Measurements from ENCODE around the gene DAND5. TPM values are rescaled to one million over a fixed set of nuclear protein-coding genes. Genes with fewer than 3 reads are reported as not detected.
"Not testable (repeated sequence)": the region's sequence is repeated elsewhere in the genome, so short reads cannot be mapped to it uniquely, and the experiment has no call there.

The DAND5 gene
- total RNA-seq, 6 donors from 2014 or later: not detected

GRCh38 chr19:12949363-12950283 lies 19.8 kb upstream of the DAND5 start:
- no peak for TF ChIP-seq POLR2AphosphoS5 (IDR thresholded peaks at IDR 0.05)
- no peak for TF ChIP-seq CTCF (IDR thresholded peaks at IDR 0.05)
- no peak for TF ChIP-seq POLR2A (IDR thresholded peaks at IDR 0.05)
- TF ChIP-seq EP300 (IDR thresholded peaks at IDR 0.05): no peak
- Histone ChIP-seq H3K4me3 (no peak overlapping the region), H3K4me1 (peaks cover 27 to 44% (median 40%) of the 10 kb centered on the region in 4 donors), H3K36me3 (peaks cover 31 to 77% (median 71%) of the 10 kb centered on the region in 4 donors), H3K9me3 (no peaks in the 10 kb centered on the region), H3K27ac (no peak overlapping the region), H3K27me3 (no peaks in the 10 kb centered on the region)
- WGBS, 2 donors: 80 to 90% methylated on average over 15 to 16 of the region's 16 CpGs
- no peak for ATAC-seq (ENCODE audit: low FRiP score in 2 of 2)
- no peak for DNase-seq

GRCh38 chr19:12952050-12952449 lies 17.3 kb upstream of the DAND5 start:
- H3K4me3 ChIP-seq; H3K9me3 ChIP-seq; H3K27me3 ChIP-seq; DNase-seq; ATAC-seq (ENCODE audit: low FRiP score in 2 of 2): not testable (repeated sequence)
- WGBS, 2 donors: 90 to 96% methylated on average over 6 of the region's 6 CpGs
- H3K4me1 ChIP-seq: peaks cover 30 to 54% (median 45%) of the 10 kb centered on the region in 4 donors
- peaks cover 31 to 74% (median 69%) of the 10 kb centered on the region in 4 donors for H3K36me3 ChIP-seq
- H3K27ac ChIP-seq: peak overlapping the region in 2 of 4 donors; percentile 54 to 64

GRCh38 chr19:12952488-12953137 lies 16.8 kb upstream of the DAND5 start:
- no peak for DNase-seq
- WGBS, 2 donors: 64 to 69% methylated on average over 12 of the region's 12 CpGs
- H3K27ac ChIP-seq: peak overlapping the region; percentile 43 to 68 (median 62)
- no peak overlapping the region for H3K4me3 ChIP-seq
- ATAC-seq (ENCODE audit: low FRiP score in 2 of 2): no peak
- no peaks in the 10 kb centered on the region for H3K9me3 ChIP-seq
- H3K27me3 ChIP-seq: no peaks in the 10 kb centered on the region
- TF ChIP-seq POLR2AphosphoS5 (IDR thresholded peaks at IDR 0.05): no peak
- no peak for TF ChIP-seq POLR2A (IDR thresholded peaks at IDR 0.05)
- no peak for TF ChIP-seq CTCF (IDR thresholded peaks at IDR 0.05)
- peak in 1 of 4 donors; percentile 23 for TF ChIP-seq EP300 (IDR thresholded peaks at IDR 0.05)
- H3K36me3 ChIP-seq: peaks cover 31 to 73% (median 67%) of the 10 kb centered on the region in 4 donors
- H3K4me1 ChIP-seq: peaks cover 29 to 51% (median 42%) of the 10 kb centered on the region in 4 donors

GRCh38 chr19:12953138-12953798 lies 16.1 kb upstream of the DAND5 start:
- DNase-seq: no peak
- H3K36me3 ChIP-seq: peaks cover 27 to 66% (median 61%) of the 10 kb centered on the region in 4 donors

More at GRCh38 chr19:12953138-12953798, 16.1 kb upstream of the DAND5 start:
- Histone ChIP-seq H3K4me1 (peaks cover 29 to 50% (median 42%) of the 10 kb centered on the region in 4 donors), H3K4me3 (no peak overlapping the region), H3K9me3 (no peaks in the 10 kb centered on the region), H3K27me3 (no peaks in the 10 kb centered on the region), H3K27ac (peak overlapping the region; percentile 43 to 68 (median 62))
- 32 to 43% methylated on average over 10 to 11 of the region's 11 CpGs for WGBS, 2 donors
- TF ChIP-seq POLR2A (IDR thresholded peaks at IDR 0.05) (no peak), POLR2AphosphoS5 (IDR thresholded peaks at IDR 0.05) (no peak), CTCF (IDR thresholded peaks at IDR 0.05) (no peak), EP300 (IDR thresholded peaks at IDR 0.05) (no peak)
- no peak for ATAC-seq (ENCODE audit: low FRiP score in 2 of 2)
